Spleen (tissue), 11 donors: Measurements from ENCODE around the gene TDG. TPM values are rescaled to one million over a fixed set of nuclear protein-coding genes. Genes with fewer than 3 reads are reported as not detected.

Experiments used
- DNase-seq: peaks from one replicate; pipeline ENCODE4 v3.0.0-alpha.2; 2020
- H3K27ac ChIP-seq, 8 donors: fragments of 200-600 bp; sonication (generic) in 7 of 8; 1 replicate in 4 of 8; 2 replicates in 4 of 8; pipeline versions ENCODE4 v1.5.0 to v1.8.0; 2016 to 2021; ENCODE audit warnings: inconsistent platforms in 4 of 8, mild to moderate bottlenecking in 4 of 8, moderate library complexity in 1 of 8
- H3K27me3 ChIP-seq, 7 donors: fragments of 200-600 bp; sonication (generic) in 6 of 7; replicated peaks in 1 of 7; 1 replicate in 4 of 7; 2 replicates in 3 of 7; pipeline versions ENCODE4 v1.5.0 to v1.8.0; 2016 to 2021; ENCODE audit warnings: inconsistent platforms in 3 of 7, mild to moderate bottlenecking in 1 of 7
- H3K36me3 ChIP-seq, 6 donors: fragments of 200-600 bp; sonication (generic) in 5 of 6; 1 replicate in 4 of 6; 2 replicates in 2 of 6; pipeline versions ENCODE4 v1.5.0 to v1.8.0; 2016 to 2021; ENCODE audit warnings: inconsistent platforms in 2 of 6
- H3K4me1 ChIP-seq, 6 donors: fragments of 200-600 bp; sonication (generic) in 5 of 6; 1 replicate in 3 of 6; 2 replicates in 3 of 6; pipeline versions ENCODE4 v1.5.0 to v1.8.0; 2016 to 2021; ENCODE audit warnings: inconsistent platforms in 3 of 6
- H3K4me3 ChIP-seq, 8 donors: fragments of 200-600 bp; sonication (generic) in 7 of 8; 1 replicate in 4 of 8; 2 replicates in 4 of 8; pipeline versions ENCODE4 v1.5.0 to v1.8.0; 2016 to 2021; ENCODE audit warnings: inconsistent platforms in 4 of 8, mild to moderate bottlenecking in 4 of 8, moderate library complexity in 2 of 8
- H3K9me3 ChIP-seq, 8 donors: fragments of 200-600 bp; sonication (generic) in 7 of 8; 1 replicate in 4 of 8; 2 replicates in 4 of 8; pipeline versions ENCODE4 v1.5.0 to v1.8.0; 2016 to 2021; ENCODE audit warnings: inconsistent platforms in 4 of 8
- CTCF ChIP-seq, 11 experiments: fragments of 200-600 bp in 7 of 11; fragments of 450-650 bp in 4 of 11; sonication (generic) in 4 of 11; IDR thresholded peaks in 8 of 11; conservative IDR thresholded peaks in 3 of 11; 1 replicate in 7 of 11; 2 replicates in 4 of 11; pipeline versions ENCODE4 v1.4.0 to v1.8.0; 2016 to 2021; ENCODE audit warnings: antibody characterized with exemption in 11 of 11, inconsistent platforms in 4 of 11, mild to moderate bottlenecking in 1 of 11
- POLR2A ChIP-seq, 3 donors: fragments of 450-650 bp; IDR thresholded peaks; one replicate each; pipeline ENCODE4 v1.5.1; 2017; ENCODE audit warnings: antibody characterized with exemption in 3 of 3, mild to moderate bottlenecking in 1 of 3
- POLR2AphosphoS5 ChIP-seq, 3 donors: sonication (generic); formaldehyde crosslinking; IDR thresholded peaks; one replicate each; pipeline ENCODE4 v1.5.1; 2017; ENCODE audit warnings: antibody characterized with exemption in 3 of 3
- WGBS, 5 donors: extraction: QIAGEN DNeasy Blood & Tissue Kit in 3 of 5; methylation state at CpG; one replicate each; pipeline versions ENCODE4 v1.1.5 to v1.1.7; 2013 to 2018; 5-methylcytosine and 5-hydroxymethylcytosine counted together
- intact Hi-C: fragments of 100-400 bp; cut with DNase I; formaldehyde crosslinking; loops from one replicate; pipeline ENCODE4 v1.15.0; 2023; ENCODE audit warnings: low total_unique reads
- polyA plus RNA-seq, 3 donors: library from polyadenylated mRNA; stranded (reverse); fragments of 200-250 nt; gene quantifications; one replicate each; pipeline ENCODE4 v1.2.1, GENCODE V29; 2013
- total RNA-seq, 7 donors: library from RNA; depleted of rRNA in 3 of 7; stranded (reverse); fragments of >200 nt in 3 of 7; fragmentation: NEBNext Ultra II Directional in 4 of 7; extraction: Animal tissue kit (Norgen Biotek cat#: 25700) in 4 of 7; gene quantifications; one replicate each; pipeline versions ENCODE4 v1.1.0 to v1.2.1, GENCODE V29; 2016 to 2021
- donor health status: healthy with polysubstance abuse.
- donor health status: DM: no; HTN: no; CAD: no; lungs with moderate emphysema.
- donor health status: DM: no; HTN: no; CAD: no.
- donor health status: Bipolar disorder and iron deficiency.
- donor health status: healthy.
- donor health status: DM: no; HTN: no; CAD: no.
- donor health status: DM: yes; HTN: yes; CAD: no.

The TDG gene
- total and polyA plus RNA-seq, 10 donors: 11.0 to 38.2 (median 23.4) TPM

- 71 to 81% (median 80%) methylated on average over 2 of the region's 2 CpGs for WGBS, 5 donors
Measured at GRCh38 chr12:103969391-103969790, 3.7 kb downstream of the TDG start.

GRCh38 chr12:103973909-103974308 lies 8.2 kb downstream of the TDG start:
- intact Hi-C loops: no loop called here
- 65 to 84% (median 83%) methylated on average over 2 of the region's 2 CpGs for WGBS, 5 donors
- DNase-seq: no peak
- H3K9me3 ChIP-seq: no peaks in the 10 kb centered on the region
- TF ChIP-seq CTCF (IDR thresholded peaks at IDR 0.05 in 8 of 11, conservative IDR thresholded peaks at IDR 0.05 in 3 of 11) (no peak), POLR2A (IDR thresholded peaks at IDR 0.05) (no peak), POLR2AphosphoS5 (IDR thresholded peaks at IDR 0.05) (no peak)
- no peak overlapping the region for H3K4me3 ChIP-seq
- no peaks in the 10 kb centered on the region for H3K27me3 ChIP-seq
- peaks cover 0 to 62% (median 14%) of the 10 kb centered on the region in 6 donors for H3K36me3 ChIP-seq
- H3K4me1 ChIP-seq: peaks cover 0 to 78% (median 32%) of the 10 kb centered on the region in 6 donors
- H3K27ac ChIP-seq: no peak overlapping the region

More at GRCh38 chr12:103969391-103969790, 3.7 kb downstream of the TDG start:
- H3K36me3 ChIP-seq: peaks cover 0 to 36% (median 3%) of the 10 kb centered on the region in 6 donors
- H3K4me1 ChIP-seq: peaks cover 22 to 89% (median 61%) of the 10 kb centered on the region in 6 donors
- no peak for DNase-seq
- H3K27me3 ChIP-seq: no peaks in the 10 kb centered on the region
- H3K27ac ChIP-seq: no peak overlapping the region
- intact Hi-C loops: no loop called here
- no peak overlapping the region for H3K4me3 ChIP-seq
- no peaks in the 10 kb centered on the region for H3K9me3 ChIP-seq
- TF ChIP-seq CTCF (IDR thresholded peaks at IDR 0.05 in 8 of 11, conservative IDR thresholded peaks at IDR 0.05 in 3 of 11) (no peak), POLR2A (IDR thresholded peaks at IDR 0.05) (no peak), POLR2AphosphoS5 (IDR thresholded peaks at IDR 0.05) (no peak)

- TF ChIP-seq CTCF (IDR thresholded peaks at IDR 0.05 in 8 of 11, conservative IDR thresholded peaks at IDR 0.05 in 3 of 11) (no peak), POLR2A (IDR thresholded peaks at IDR 0.05) (no peak), POLR2AphosphoS5 (IDR thresholded peaks at IDR 0.05) (no peak)
- intact Hi-C loops: no loop called here
- H3K9me3 ChIP-seq: no peaks in the 10 kb centered on the region
Measured at GRCh38 chr12:103975368-103975767, 9.7 kb downstream of the TDG start.

GRCh38 chr12:103978384-103978982 lies 12.8 kb downstream of the TDG start:
- intact Hi-C loops: no loop called here

More at GRCh38 chr12:103975368-103975767, 9.7 kb downstream of the TDG start:
- no peak overlapping the region for H3K4me3 ChIP-seq
- H3K36me3 ChIP-seq: peaks cover 0 to 70% (median 16%) of the 10 kb centered on the region in 6 donors
- H3K27ac ChIP-seq: no peak overlapping the region
- WGBS, 5 donors: 82 to 98% (median 91%) methylated on average over 2 of the region's 2 CpGs
- no peak for DNase-seq
- peaks cover 0 to 64% (median 18%) of the 10 kb centered on the region in 6 donors for H3K4me1 ChIP-seq
- no peaks in the 10 kb centered on the region for H3K27me3 ChIP-seq

More at GRCh38 chr12:103978384-103978982, 12.8 kb downstream of the TDG start:
- WGBS, 5 donors: 76 to 83% (median 82%) methylated on average over 4 of the region's 4 CpGs
- no peak overlapping the region for H3K4me3 ChIP-seq
- H3K9me3 ChIP-seq: no peaks in the 10 kb centered on the region
- peaks cover 0 to 35% (median under 1%) of the 10 kb centered on the region in 6 donors for H3K4me1 ChIP-seq
- DNase-seq: no peak
- H3K27ac ChIP-seq: no peak overlapping the region
- H3K36me3 ChIP-seq: peaks cover under 1 to 94% (median 44%) of the 10 kb centered on the region in 6 donors
- TF ChIP-seq CTCF (IDR thresholded peaks at IDR 0.05 in 8 of 11, conservative IDR thresholded peaks at IDR 0.05 in 3 of 11): no peak
- TF ChIP-seq POLR2A (IDR thresholded peaks at IDR 0.05): no peak
- TF ChIP-seq POLR2AphosphoS5 (IDR thresholded peaks at IDR 0.05): no peak
- no peaks in the 10 kb centered on the region for H3K27me3 ChIP-seq
